SK-N-SH treated with all-trans-retinoic acid at 6 μM for 48 hours (cell line): Measurements from ENCODE around the gene MIX23.
A peak's percentile ranks its signal among the peaks of the same experiment; 100 is the strongest.

Experiments
- ATAC-seq: fragments of 200-7000 bp; cut with Tn5 transposase; 3 replicates; pipeline ENCODE4 v1.9.1; 2020; ENCODE audit warnings: mild to moderate bottlenecking, moderate library complexity
- ARNTL ChIP-seq: fragments of 450-650 bp; formaldehyde crosslinking; IDR thresholded peaks from 2 replicates; pipeline ENCODE4 v1.5.0; 2020; ENCODE audit warnings: low read depth, mild to moderate bottlenecking, moderate library complexity, borderline replicate concordance
- BACH2 ChIP-seq: fragments of 250-450 bp; sonication (Bioruptor Pico); IDR thresholded peaks from 2 replicates; pipeline ENCODE4 v1.9.0; 2021; ENCODE audit warnings: mild to moderate bottlenecking, borderline replicate concordance
- CSDC2 ChIP-seq: fragments of 250-450 bp; sonication (Bioruptor Pico); IDR thresholded peaks from 2 replicates; pipeline ENCODE4 v1.5.0; 2020; ENCODE audit warnings: mild to moderate bottlenecking, moderate library complexity
- ESRRG ChIP-seq: fragments of 250-450 bp; sonication (Bioruptor Pico); IDR thresholded peaks from 2 replicates; pipeline ENCODE4 v1.6.1; 2021; ENCODE audit warnings: mild to moderate bottlenecking
- GLIS3 ChIP-seq: fragments of 250-450 bp; sonication (Bioruptor Pico); IDR thresholded peaks from 2 replicates; pipeline ENCODE4 v1.5.0; 2020; ENCODE audit warnings: mild to moderate bottlenecking, moderate library complexity
- ISL1 ChIP-seq: fragments of 250-450 bp; sonication (Bioruptor Pico); IDR thresholded peaks from 2 replicates; pipeline ENCODE4 v2.1.2; 2022; ENCODE audit warnings: mild to moderate bottlenecking, moderate library complexity
- OSR1 ChIP-seq: fragments of 250-450 bp; sonication (Bioruptor Pico); IDR thresholded peaks from 2 replicates; pipeline ENCODE4 v1.8.0; 2022; ENCODE audit warnings: moderate library complexity, mild to moderate bottlenecking, inconsistent platforms
- PPARA ChIP-seq: fragments of 250-450 bp; sonication (Bioruptor Pico); IDR thresholded peaks from 2 replicates; pipeline ENCODE4 v1.5.0; 2020; ENCODE audit warnings: mild to moderate bottlenecking, borderline replicate concordance
- RARB ChIP-seq: fragments of 250-450 bp; sonication (Bioruptor Pico); IDR thresholded peaks from 2 replicates; pipeline ENCODE4 v1.8.0; 2021; ENCODE audit warnings: mild to moderate bottlenecking, moderate library complexity
- TCF4 ChIP-seq: fragments of 250-450 bp; sonication (Bioruptor Pico); IDR thresholded peaks from 2 replicates; pipeline ENCODE4 v1.8.0; 2021; ENCODE audit warnings: mild to moderate bottlenecking, moderate library complexity, borderline replicate concordance
- TOX ChIP-seq: fragments of 250-450 bp; sonication (Bioruptor Pico); IDR thresholded peaks from 2 replicates; pipeline ENCODE4 v1.8.0; 2021; ENCODE audit warnings: mild to moderate bottlenecking, moderate library complexity, borderline replicate concordance
- ZC3H10 ChIP-seq: fragments of 250-450 bp; sonication (Bioruptor Pico); IDR thresholded peaks from 2 replicates; pipeline ENCODE4 v1.5.1; 2021; ENCODE audit warnings: mild to moderate bottlenecking, moderate library complexity
- ZFP30 ChIP-seq: fragments of 450-650 bp; formaldehyde crosslinking; IDR thresholded peaks from 2 replicates; pipeline ENCODE4 v1.5.0; 2022; ENCODE audit warnings: mild to moderate bottlenecking, moderate library complexity
- ZNF565 ChIP-seq: fragments of 450-650 bp; formaldehyde crosslinking; conservative IDR thresholded peaks from 2 replicates; pipeline ENCODE4 v1.5.0; 2020; ENCODE audit warnings: low read depth, mild to moderate bottlenecking, moderate library complexity
- ZNF70 ChIP-seq: fragments of 450-650 bp; formaldehyde crosslinking; IDR thresholded peaks from 2 replicates; pipeline ENCODE4 v1.5.0; 2020; ENCODE audit warnings: mild to moderate bottlenecking, moderate library complexity
- ZNF8 ChIP-seq: fragments of 450-650 bp; formaldehyde crosslinking; IDR thresholded peaks from 2 replicates; pipeline ENCODE4 v1.5.0; 2020; ENCODE audit warnings: mild to moderate bottlenecking, moderate library complexity
- TF ChIP-seq, protein P1 (sequence below): fragments of 250-450 bp; sonication (Bioruptor Pico); IDR thresholded peaks from 2 replicates; pipeline ENCODE4 v1.5.1; 2021; ENCODE audit warnings: mild to moderate bottlenecking, moderate library complexity
- TF ChIP-seq, protein P2 (sequence below): fragments of 250-450 bp; sonication (Bioruptor Pico); IDR thresholded peaks from 2 replicates; pipeline ENCODE4 v1.8.0; 2020; ENCODE audit warnings: mild to moderate bottlenecking, moderate library complexity, borderline replicate concordance
- TF ChIP-seq, protein P3 (sequence below): fragments of 250-450 bp; sonication (Bioruptor Pico); IDR thresholded peaks from 2 replicates; pipeline ENCODE4 v1.5.1; 2020; ENCODE audit warnings: low read depth, mild to moderate bottlenecking, moderate library complexity
- TF ChIP-seq, protein P4 (sequence below): fragments of 250-450 bp; sonication (Bioruptor Pico); IDR thresholded peaks from 2 replicates; pipeline ENCODE4 v1.5.0; 2020; ENCODE audit warnings: mild to moderate bottlenecking, moderate library complexity
- TF ChIP-seq, protein P5 (sequence below): fragments of 250-450 bp; sonication (Bioruptor Pico); IDR thresholded peaks from 2 replicates; pipeline ENCODE4 v1.8.0; 2021; ENCODE audit warnings: low read depth, mild to moderate bottlenecking, moderate library complexity, borderline replicate concordance

The MIX23 gene

DNA sequence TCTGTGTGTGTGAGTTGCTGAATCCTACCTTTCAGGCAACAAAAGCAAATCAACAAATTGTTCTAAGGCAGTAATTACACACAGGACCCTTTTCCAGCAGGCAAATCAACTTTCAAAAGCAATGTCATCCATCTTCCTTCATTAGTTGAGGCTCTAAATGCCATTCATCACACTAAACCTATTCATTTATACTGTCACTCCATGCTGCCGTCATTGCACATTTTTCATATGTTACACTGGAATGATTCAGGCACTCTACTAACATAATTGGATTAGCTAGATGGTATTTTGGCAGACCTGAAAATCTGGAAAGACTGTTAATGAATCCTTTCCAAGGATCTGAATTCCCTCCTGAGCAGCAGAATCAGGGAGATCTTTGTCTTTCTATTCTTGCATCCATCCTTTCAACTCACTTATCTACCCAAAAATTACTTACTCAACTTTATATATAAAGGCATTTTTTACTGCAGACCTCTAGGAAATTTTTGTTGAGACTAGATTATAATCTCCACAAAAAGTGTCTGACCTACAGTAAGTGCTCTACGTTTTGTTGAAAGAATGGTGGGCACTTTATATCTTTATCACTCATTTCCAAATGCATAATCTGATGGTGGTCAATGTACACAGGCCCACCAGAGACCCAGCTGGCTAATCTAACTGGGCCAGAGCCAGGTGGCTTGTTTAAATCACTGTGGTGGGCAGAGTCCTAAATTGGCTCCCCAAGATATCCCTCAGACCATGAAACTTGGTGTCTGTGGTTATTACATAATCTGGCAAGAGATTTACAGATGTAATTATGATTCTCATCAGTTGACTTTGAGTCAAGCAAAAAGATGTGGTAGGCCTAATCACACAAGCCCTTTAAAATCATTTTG, 25.0 kb downstream of the MIX23 start (continued):
- TF ChIP-seq, protein P1, sequence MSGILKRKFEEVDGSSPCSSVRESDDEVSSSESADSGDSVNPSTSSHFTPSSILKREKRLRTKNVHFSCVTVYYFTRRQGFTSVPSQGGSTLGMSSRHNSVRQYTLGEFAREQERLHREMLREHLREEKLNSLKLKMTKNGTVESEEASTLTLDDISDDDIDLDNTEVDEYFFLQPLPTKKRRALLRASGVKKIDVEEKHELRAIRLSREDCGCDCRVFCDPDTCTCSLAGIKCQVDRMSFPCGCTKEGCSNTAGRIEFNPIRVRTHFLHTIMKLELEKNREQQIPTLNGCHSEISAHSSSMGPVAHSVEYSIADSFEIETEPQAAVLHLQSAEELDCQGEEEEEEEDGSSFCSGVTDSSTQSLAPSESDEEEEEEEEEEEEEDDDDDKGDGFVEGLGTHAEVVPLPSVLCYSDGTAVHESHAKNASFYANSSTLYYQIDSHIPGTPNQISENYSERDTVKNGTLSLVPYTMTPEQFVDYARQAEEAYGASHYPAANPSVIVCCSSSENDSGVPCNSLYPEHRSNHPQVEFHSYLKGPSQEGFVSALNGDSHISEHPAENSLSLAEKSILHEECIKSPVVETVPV = peak; percentile 90
- TF ChIP-seq RARB (CRISPR knock-in tag) (no peak), ZNF8 (CRISPR knock-in tag) (no peak), ISL1 (peak; percentile 95), ARNTL (CRISPR knock-in tag) (no peak), ZNF70 (CRISPR knock-in tag) (no peak)

DNA sequence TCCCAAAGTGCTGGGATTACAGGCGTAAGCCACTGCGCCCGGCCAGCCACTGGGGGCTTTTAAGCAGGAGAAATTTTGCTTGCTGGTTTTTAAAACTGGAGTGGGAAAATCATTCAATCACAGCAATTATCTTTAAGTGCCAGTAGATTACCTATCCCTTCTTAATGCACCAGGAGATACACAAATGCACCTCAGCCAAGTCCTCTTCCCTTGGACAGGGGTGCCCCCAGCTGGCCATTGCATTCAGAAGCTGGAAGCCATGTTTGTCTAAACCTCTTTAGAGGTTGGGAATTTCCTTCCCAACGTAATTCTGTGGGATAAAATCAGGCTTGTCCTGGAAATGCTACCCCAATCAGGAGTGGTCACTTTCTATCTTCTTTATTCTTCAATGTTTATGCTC, 26.6 kb downstream of the MIX23 start:
- peak; percentile 69 for ATAC-seq
- TF ChIP-seq BACH2 (CRISPR knock-in tag) (no peak), ZC3H10 (no peak), ZNF70 (CRISPR knock-in tag) (no peak), PPARA (CRISPR knock-in tag) (no peak), ZFP30 (CRISPR knock-in tag) (no peak), TCF4 (CRISPR knock-in tag) (no peak), ZNF565 (CRISPR knock-in tag) (no peak), ESRRG (CRISPR knock-in tag) (no peak), ARNTL (CRISPR knock-in tag) (no peak), ISL1 (no peak), RARB (CRISPR knock-in tag) (no peak)
- TF ChIP-seq, protein P2, sequence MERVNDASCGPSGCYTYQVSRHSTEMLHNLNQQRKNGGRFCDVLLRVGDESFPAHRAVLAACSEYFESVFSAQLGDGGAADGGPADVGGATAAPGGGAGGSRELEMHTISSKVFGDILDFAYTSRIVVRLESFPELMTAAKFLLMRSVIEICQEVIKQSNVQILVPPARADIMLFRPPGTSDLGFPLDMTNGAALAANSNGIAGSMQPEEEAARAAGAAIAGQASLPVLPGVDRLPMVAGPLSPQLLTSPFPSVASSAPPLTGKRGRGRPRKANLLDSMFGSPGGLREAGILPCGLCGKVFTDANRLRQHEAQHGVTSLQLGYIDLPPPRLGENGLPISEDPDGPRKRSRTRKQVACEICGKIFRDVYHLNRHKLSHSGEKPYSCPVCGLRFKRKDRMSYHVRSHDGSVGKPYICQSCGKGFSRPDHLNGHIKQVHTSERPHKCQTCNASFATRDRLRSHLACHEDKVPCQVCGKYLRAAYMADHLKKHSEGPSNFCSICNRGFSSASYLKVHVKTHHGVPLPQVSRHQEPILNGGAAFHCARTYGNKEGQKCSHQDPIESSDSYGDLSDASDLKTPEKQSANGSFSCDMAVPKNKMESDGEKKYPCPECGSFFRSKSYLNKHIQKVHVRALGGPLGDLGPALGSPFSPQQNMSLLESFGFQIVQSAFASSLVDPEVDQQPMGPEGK = no peak
- TF ChIP-seq, protein P3, sequence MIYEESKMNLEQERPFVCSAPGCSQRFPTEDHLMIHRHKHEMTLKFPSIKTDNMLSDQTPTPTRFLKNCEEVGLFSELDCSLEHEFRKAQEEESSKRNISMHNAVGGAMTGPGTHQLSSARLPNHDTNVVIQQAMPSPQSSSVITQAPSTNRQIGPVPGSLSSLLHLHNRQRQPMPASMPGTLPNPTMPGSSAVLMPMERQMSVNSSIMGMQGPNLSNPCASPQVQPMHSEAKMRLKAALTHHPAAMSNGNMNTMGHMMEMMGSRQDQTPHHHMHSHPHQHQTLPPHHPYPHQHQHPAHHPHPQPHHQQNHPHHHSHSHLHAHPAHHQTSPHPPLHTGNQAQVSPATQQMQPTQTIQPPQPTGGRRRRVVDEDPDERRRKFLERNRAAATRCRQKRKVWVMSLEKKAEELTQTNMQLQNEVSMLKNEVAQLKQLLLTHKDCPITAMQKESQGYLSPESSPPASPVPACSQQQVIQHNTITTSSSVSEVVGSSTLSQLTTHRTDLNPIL (CRISPR knock-in tag) = no peak
- TF ChIP-seq, protein P4, sequence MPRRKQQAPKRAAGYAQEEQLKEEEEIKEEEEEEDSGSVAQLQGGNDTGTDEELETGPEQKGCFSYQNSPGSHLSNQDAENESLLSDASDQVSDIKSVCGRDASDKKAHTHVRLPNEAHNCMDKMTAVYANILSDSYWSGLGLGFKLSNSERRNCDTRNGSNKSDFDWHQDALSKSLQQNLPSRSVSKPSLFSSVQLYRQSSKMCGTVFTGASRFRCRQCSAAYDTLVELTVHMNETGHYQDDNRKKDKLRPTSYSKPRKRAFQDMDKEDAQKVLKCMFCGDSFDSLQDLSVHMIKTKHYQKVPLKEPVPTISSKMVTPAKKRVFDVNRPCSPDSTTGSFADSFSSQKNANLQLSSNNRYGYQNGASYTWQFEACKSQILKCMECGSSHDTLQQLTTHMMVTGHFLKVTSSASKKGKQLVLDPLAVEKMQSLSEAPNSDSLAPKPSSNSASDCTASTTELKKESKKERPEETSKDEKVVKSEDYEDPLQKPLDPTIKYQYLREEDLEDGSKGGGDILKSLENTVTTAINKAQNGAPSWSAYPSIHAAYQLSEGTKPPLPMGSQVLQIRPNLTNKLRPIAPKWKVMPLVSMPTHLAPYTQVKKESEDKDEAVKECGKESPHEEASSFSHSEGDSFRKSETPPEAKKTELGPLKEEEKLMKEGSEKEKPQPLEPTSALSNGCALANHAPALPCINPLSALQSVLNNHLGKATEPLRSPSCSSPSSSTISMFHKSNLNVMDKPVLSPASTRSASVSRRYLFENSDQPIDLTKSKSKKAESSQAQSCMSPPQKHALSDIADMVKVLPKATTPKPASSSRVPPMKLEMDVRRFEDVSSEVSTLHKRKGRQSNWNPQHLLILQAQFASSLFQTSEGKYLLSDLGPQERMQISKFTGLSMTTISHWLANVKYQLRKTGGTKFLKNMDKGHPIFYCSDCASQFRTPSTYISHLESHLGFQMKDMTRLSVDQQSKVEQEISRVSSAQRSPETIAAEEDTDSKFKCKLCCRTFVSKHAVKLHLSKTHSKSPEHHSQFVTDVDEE = no peak
- TF ChIP-seq, protein P5, sequence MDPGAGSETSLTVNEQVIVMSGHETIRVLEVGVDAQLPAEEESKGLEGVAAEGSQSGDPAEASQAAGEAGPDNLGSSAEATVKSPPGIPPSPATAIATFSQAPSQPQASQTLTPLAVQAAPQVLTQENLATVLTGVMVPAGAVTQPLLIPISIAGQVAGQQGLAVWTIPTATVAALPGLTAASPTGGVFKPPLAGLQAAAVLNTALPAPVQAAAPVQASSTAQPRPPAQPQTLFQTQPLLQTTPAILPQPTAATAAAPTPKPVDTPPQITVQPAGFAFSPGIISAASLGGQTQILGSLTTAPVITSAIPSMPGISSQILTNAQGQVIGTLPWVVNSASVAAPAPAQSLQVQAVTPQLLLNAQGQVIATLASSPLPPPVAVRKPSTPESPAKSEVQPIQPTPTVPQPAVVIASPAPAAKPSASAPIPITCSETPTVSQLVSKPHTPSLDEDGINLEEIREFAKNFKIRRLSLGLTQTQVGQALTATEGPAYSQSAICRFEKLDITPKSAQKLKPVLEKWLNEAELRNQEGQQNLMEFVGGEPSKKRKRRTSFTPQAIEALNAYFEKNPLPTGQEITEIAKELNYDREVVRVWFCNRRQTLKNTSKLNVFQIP (CRISPR knock-in tag) = no peak

DNA sequence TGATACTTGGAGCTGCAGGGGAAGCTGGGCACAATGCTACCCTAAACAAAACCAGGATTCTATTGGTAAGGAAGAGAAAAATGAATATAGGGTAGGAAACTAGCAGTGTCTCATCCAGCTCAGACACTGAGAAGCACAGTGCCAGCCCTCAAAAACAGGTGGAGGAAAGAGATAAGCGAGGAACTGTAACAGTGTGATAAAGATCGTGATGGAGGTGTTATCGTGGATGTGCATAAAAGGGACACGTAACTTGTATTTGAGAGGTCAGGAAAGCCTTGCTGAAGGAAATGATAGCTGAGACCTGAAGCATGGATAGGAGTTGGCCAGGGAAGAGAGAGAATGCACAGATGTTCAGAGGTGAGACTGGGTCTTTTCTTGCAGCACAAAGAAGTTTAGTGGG, 27.4 kb downstream of the MIX23 start:
- no peak for TF ChIP-seq TOX (CRISPR knock-in tag)
- no peak for TF ChIP-seq GLIS3 (CRISPR knock-in tag)
- TF ChIP-seq OSR1 (CRISPR knock-in tag) = no peak
- TF ChIP-seq ZC3H10 = no peak
- no peak for TF ChIP-seq BACH2 (CRISPR knock-in tag)
- TF ChIP-seq CSDC2 = no peak
- no peak for TF ChIP-seq ZNF8 (CRISPR knock-in tag)
- TF ChIP-seq, protein P5 (CRISPR knock-in tag) = no peak
- TF ChIP-seq RARB (CRISPR knock-in tag) = no peak
- TF ChIP-seq ISL1 = no peak
- no peak for ATAC-seq
